ENCODE data around the gene CNTN4. TPM values are rescaled to one million over a fixed set of nuclear protein-coding genes. Genes with fewer than 3 reads are reported as not detected.
A peak's percentile ranks its signal among the peaks of the same experiment; 100 is the strongest.

The CNTN4 gene
- polyA plus RNA-seq, 3 donors, result 28.0 to 30.2 (median 29.7) TPM

GRCh38 chr3:2577571-2577970, 478.9 kb downstream of the CNTN4 start:
- DNase-seq, result no peak

- DNase-seq, result no peak
Measured at GRCh38 chr3:2578560-2578959, 479.9 kb downstream of the CNTN4 start.

- DNase-seq, result no peak
Measured at GRCh38 chr3:2579206-2579605, 480.5 kb downstream of the CNTN4 start.

- DNase-seq, result no peak
Measured at GRCh38 chr3:2583046-2583445, 484.4 kb downstream of the CNTN4 start.

- no peak for DNase-seq
Measured at GRCh38 chr3:2589336-2589969, 490.8 kb downstream of the CNTN4 start.

GRCh38 chr3:2595486-2595885, 496.8 kb downstream of the CNTN4 start:
- no peak for DNase-seq

GRCh38 chr3:2597615-2598014, 498.9 kb downstream of the CNTN4 start:
- DNase-seq, result no peak

GRCh38 chr3:2599471-2599870, 500.8 kb downstream of the CNTN4 start:
- no peak for DNase-seq

- no peak for DNase-seq
Measured at GRCh38 chr3:2603692-2604289, 505.1 kb downstream of the CNTN4 start.

GRCh38 chr3:2614578-2614977, 515.9 kb downstream of the CNTN4 start:
- no peak for DNase-seq

- no peak for DNase-seq
Measured at GRCh38 chr3:2615080-2615479, 516.4 kb downstream of the CNTN4 start.

- peak; percentile 7 for DNase-seq
Measured at GRCh38 chr3:2623436-2623835, 524.8 kb downstream of the CNTN4 start.

- no peak for DNase-seq
Measured at GRCh38 chr3:2628117-2628516, 529.5 kb downstream of the CNTN4 start.

- no peak for DNase-seq
Measured at GRCh38 chr3:2635511-2635910, 536.8 kb downstream of the CNTN4 start.

GRCh38 chr3:2643606-2644005, 544.9 kb downstream of the CNTN4 start:
- peak; percentile 12 for DNase-seq

- no peak for DNase-seq
Measured at GRCh38 chr3:2645001-2645400, 546.3 kb downstream of the CNTN4 start.

GRCh38 chr3:2650746-2651145, 552.1 kb downstream of the CNTN4 start:
- DNase-seq, result no peak

GRCh38 chr3:2652386-2652785, 553.7 kb downstream of the CNTN4 start:
- no peak for DNase-seq

GRCh38 chr3:2653706-2654105, 555.0 kb downstream of the CNTN4 start:
- no peak for DNase-seq

- peak; percentile 15 for DNase-seq
Measured at GRCh38 chr3:2655229-2655701, 556.6 kb downstream of the CNTN4 start.

- DNase-seq, result peak; percentile 28
Measured at GRCh38 chr3:2656806-2657777, 558.4 kb downstream of the CNTN4 start.

- DNase-seq, result no peak
Measured at GRCh38 chr3:2657971-2658370, 559.3 kb downstream of the CNTN4 start.

GRCh38 chr3:2659896-2660295, 561.2 kb downstream of the CNTN4 start:
- no peak for DNase-seq
